Mesothelial cell of epicardium (in vitro differentiated cells): Measurements from ENCODE around the gene DPAGT1. TPM values are rescaled to one million over a fixed set of nuclear protein-coding genes. Genes with fewer than 3 reads are reported as not detected.

Source experiments
- DNase-seq, 2 experiments: peaks; one replicate each; pipeline ENCODE4 v3.0.0; 2021; ENCODE audit warnings: low spot score in 2 of 2; ENCODE audit not compliant: unreplicated experiment in 2 of 2
- H3K27ac Mint-ChIP-seq: 2 replicates; pipeline ENCODE4 v1.8.0; 2021; ENCODE audit warnings: mixed read lengths
- H3K27me3 Mint-ChIP-seq: 2 replicates; pipeline ENCODE4 v1.8.0; 2021; ENCODE audit warnings: low read depth, mixed read lengths
- H3K36me3 Mint-ChIP-seq: 2 replicates; pipeline ENCODE4 v1.8.0; 2021; ENCODE audit warnings: mixed read lengths
- H3K4me1 Mint-ChIP-seq: 2 replicates; pipeline ENCODE4 v1.8.0; 2021; ENCODE audit warnings: mixed read lengths
- H3K4me3 Mint-ChIP-seq: 2 replicates; pipeline ENCODE4 v1.8.0; 2021; ENCODE audit warnings: mild to moderate bottlenecking, moderate library complexity, mixed read lengths
- H3K9me3 Mint-ChIP-seq: 2 replicates; pipeline ENCODE4 v1.8.0; 2021; ENCODE audit warnings: mixed read lengths
- total RNA-seq: library from RNA; stranded (reverse); gene quantifications from 3 replicates; pipeline ENCODE4 v1.2.1, GENCODE V29; 2021
- TF ChIP-seq, protein P1 (sequence below): fragments of 200-600 bp; sonication (generic); IDR thresholded peaks from one replicate; pipeline ENCODE4 v1.5.0; 2021; ENCODE audit warnings: antibody characterized with exemption; ENCODE audit not compliant: unreplicated experiment

DPAGT1 gene
- 38.2 to 47.7 TPM (median 44.9 TPM) in 3 replicates for total RNA-seq

GRCh38 chr11:119101759-119102423 lies at the start of gene DPAGT1:
Gene DPAGT1, minus strand, starts transcription at chr11:119101853. Its CDS starts 198 bp downstream, at chr11:119101655.
- Mint-ChIP-seq H3K4me1 (peaks cover 48% of the 10 kb centered on the region), H3K27me3 (no peaks in the 10 kb centered on the region), H3K27ac (peak within 1 kb of the TSS; percentile 100), H3K9me3 (no peaks in the 10 kb centered on the region), H3K36me3 (peaks cover 15% of the 10 kb centered on the region), H3K4me3 (peak within 1 kb of the TSS; percentile 80)
- peak; percentile 55 to 77 for DNase-seq
- TF ChIP-seq, protein P1, sequence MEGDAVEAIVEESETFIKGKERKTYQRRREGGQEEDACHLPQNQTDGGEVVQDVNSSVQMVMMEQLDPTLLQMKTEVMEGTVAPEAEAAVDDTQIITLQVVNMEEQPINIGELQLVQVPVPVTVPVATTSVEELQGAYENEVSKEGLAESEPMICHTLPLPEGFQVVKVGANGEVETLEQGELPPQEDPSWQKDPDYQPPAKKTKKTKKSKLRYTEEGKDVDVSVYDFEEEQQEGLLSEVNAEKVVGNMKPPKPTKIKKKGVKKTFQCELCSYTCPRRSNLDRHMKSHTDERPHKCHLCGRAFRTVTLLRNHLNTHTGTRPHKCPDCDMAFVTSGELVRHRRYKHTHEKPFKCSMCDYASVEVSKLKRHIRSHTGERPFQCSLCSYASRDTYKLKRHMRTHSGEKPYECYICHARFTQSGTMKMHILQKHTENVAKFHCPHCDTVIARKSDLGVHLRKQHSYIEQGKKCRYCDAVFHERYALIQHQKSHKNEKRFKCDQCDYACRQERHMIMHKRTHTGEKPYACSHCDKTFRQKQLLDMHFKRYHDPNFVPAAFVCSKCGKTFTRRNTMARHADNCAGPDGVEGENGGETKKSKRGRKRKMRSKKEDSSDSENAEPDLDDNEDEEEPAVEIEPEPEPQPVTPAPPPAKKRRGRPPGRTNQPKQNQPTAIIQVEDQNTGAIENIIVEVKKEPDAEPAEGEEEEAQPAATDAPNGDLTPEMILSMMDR = no peak

DNA sequence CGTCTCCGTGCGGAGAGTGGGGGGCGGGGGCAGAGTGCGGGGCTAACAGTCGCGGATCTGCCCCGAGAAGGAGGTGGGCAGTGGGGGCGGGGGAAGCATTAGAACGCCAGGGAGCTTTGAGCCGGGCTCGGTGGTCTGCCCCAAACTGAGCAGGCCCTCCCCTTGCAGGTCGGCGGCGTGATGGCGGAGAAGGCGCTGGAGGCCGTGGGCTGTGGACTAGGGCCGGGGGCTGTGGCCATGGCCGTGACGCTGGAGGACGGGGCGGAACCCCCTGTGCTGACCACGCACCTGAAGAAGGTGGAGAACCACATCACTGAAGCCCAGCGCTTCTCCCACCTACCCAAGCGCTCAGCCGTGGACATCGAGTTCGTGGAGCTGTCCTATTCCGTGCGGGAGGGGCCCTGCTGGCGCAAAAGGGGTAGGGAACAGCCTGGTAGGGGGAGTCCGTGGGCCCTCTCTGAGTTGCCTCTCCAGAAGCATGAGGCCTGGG lies 48.2 kb upstream of the DPAGT1 start:
- Mint-ChIP-seq H3K4me3 (peak overlapping the region; percentile 67), H3K36me3 (no peaks in the 10 kb centered on the region), H3K9me3 (no peaks in the 10 kb centered on the region), H3K27me3 (peaks cover 84% of the 10 kb centered on the region), H3K27ac (no peak overlapping the region), H3K4me1 (peaks cover under 1% of the 10 kb centered on the region)
- TF ChIP-seq, protein P1 = no peak
- no peak for DNase-seq

- Mint-ChIP-seq H3K36me3 (no peaks in the 10 kb centered on the region), H3K9me3 (no peaks in the 10 kb centered on the region), H3K27me3 (peaks cover 80% of the 10 kb centered on the region)
Observed at GRCh38 chr11:119149018-119149785, 47.5 kb upstream of the DPAGT1 start, which contains the start of gene ABCG4. Gene ABCG4, plus strand, starts transcription at chr11:119149052. Its CDS starts 914 bp downstream, at chr11:119149966.

DNA sequence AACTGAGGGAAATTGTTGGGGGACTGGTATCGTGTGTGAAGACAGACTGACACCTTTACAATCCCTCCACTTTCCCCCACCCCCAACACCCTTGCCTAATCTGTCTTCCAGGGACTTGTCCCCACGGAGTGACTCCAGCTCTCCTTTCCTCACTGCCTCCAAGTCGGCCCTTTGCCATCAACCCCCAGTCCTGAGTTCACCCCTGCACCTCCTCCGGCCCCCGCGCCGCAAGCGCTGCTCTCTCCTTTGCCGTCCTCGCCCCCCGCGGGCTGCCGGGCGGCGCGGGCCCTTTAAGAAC lies 47.0 kb upstream of the DPAGT1 start:
- Mint-ChIP-seq H3K4me3 (peak overlapping the region; percentile 54), H3K27me3 (peaks cover 75% of the 10 kb centered on the region), H3K27ac (no peak overlapping the region), H3K4me1 (peaks cover 2% of the 10 kb centered on the region), H3K36me3 (no peaks in the 10 kb centered on the region), H3K9me3 (no peaks in the 10 kb centered on the region)
- TF ChIP-seq, protein P1 = no peak
- no peak for DNase-seq

More at GRCh38 chr11:119149018-119149785, 47.5 kb upstream of the DPAGT1 start, which contains the start of gene ABCG4:
- H3K4me3 Mint-ChIP-seq = peak within 1 kb of the TSS; percentile 67
- peaks cover 2% of the 10 kb centered on the region for H3K4me1 Mint-ChIP-seq
- TF ChIP-seq, protein P1 = no peak
- no peak within 1 kb of the TSS for H3K27ac Mint-ChIP-seq
- peak in 1 of 2 experiments; percentile 54 for DNase-seq

DNA sequence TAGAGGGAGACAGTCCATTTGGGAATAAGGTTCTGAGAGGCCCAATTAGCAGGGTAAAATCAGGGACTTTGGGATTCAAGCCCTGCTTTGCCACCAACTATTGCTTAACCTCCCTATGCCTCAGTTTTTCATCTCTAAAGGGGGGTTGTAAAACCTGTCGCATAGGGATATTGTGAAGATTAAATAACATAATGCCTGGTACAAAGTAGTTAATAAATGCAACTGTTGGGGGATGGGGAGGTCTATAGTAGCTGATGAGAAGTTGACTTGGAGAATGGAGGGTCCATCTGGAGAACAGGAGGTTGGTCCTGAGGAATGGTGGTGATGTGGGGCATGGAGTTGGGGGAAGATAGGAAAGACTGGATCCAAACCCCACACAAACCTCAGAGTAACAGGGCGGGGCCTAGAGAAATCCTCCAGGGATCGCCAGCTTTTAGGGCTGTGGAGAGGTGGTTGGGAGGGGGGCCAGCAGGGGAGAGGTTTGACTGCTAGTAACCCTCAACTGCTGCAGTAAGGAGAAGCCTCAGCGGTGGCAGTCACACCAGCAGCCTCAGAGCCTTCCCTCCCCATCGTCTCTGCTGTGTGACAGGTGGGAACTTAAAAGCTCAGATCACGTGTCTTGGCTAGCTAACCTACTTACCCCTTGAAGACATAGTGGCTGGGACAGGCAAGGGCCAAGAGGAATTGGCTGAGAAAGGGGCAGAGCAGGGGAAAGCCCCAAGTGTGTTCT lies 46.1 kb upstream of the DPAGT1 start:
- Mint-ChIP-seq H3K4me3 (peak overlapping the region; percentile 54), H3K27me3 (peaks cover 72% of the 10 kb centered on the region), H3K9me3 (no peaks in the 10 kb centered on the region), H3K4me1 (peaks cover 2% of the 10 kb centered on the region), H3K27ac (no peak overlapping the region), H3K36me3 (no peaks in the 10 kb centered on the region)
- no peak for DNase-seq
- TF ChIP-seq, protein P1 = no peak
